Skin epidermis (tissue), 12 donors: ENCODE measurements around the gene MR1.

ENCODE experiments used
- H3K27ac ChIP-seq, 21 experiments: fragments of 200-600 bp; sonication (generic) in 11 of 21; one replicate each; pipeline ENCODE4 v1.5.0; 2020; ENCODE audit warnings: mild to moderate bottlenecking in 3 of 21, inconsistent platforms in 2 of 21, moderate library complexity in 2 of 21
- H3K4me3 ChIP-seq, 7 experiments: fragments of 200-600 bp; sonication (generic) in 2 of 7; one replicate each; pipeline ENCODE4 v1.5.0; 2020; ENCODE audit warnings: inconsistent platforms in 2 of 7, mild to moderate bottlenecking in 2 of 7, moderate library complexity in 1 of 7

The MR1 gene

DNA sequence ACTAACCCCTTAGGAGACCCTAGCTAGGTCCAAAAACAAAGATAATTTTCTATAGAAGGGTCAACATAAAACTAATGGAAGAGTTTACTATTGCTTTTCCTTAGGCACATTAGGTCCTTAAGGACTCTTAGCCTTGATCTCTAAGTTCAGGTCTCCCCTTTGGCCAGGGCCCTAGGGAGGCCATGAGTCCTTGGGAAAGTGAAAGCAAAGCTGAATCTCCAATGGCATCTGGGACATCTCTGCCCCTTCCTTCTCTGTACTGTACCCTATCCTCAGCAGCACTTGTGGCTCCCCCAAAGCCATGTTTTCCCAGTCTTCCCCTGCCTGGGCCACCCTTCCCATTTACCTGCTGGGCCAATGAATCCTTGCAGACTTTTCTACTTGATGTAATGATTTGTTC lies 69.1 kb downstream of the MR1 start:
- Histone ChIP-seq H3K27ac (peak overlapping the region in 1 of 21 experiments; percentile 83), H3K4me3 (no peak overlapping the region)

DNA sequence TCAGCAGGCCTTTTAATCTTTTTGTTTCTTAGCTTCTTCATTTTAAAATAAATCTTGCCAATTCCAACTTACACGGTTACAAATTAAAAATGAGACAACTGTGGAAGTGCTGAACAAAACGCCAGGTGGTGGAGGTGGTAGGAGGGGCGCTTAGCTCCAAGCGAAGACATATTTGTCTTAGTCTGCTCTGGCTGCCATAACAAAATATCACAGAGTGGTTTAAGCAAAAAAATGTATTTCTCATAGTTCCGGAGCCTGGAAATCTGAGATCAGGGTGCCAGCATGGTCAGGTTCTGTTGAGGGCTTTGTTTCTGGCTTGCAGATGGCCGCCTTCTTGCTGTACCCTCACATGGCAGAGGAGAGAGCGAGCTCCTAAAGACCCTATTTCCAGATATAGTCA lies 69.6 kb downstream of the MR1 start:
- H3K27ac ChIP-seq, result peak overlapping the region in 2 of 21 experiments; percentile 34 to 95
- H3K4me3 ChIP-seq, result no peak overlapping the region

DNA sequence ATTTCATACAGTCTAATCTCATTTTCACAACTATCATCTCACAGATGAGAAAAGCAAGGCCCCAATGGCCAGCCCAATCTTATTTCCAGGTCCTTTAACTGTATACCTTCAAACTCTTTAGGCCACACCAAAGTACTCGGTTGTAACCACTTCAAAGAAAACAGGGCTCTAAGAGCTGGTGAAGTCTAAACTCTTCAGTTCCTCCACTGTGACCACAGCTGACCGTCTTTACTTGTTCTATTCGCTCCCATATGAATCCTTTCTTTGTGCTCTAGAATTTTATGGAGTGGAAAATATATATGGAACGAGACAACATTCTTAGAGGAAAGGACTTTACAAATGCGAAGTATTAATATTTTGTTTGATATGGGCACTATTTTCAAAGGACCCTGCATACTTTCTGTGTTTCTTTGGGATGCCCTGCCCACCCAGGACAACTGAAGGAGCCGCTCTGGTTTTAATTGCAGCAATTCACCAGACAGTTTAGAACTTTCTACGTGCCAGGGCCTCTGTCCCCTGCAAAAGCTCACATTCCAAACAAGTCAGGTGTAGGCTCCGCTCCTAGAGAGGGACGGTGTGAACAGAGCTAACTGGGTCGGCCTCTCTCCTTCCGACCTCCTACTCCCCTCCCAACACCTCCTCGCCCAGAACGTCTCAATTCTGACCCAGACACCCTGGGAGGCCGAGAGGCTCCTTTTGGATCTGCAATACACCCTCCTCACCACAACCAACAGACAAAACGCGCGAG lies 70.4 kb downstream of the MR1 start:
- peak overlapping the region; percentile 68 to 97 (median 89) for H3K27ac ChIP-seq
- H3K4me3 ChIP-seq, result peak overlapping the region; percentile 50 to 73 (median 62)

GRCh38 chr1:181104790-181105133 lies 71.0 kb downstream of the MR1 start:
- peak overlapping the region; percentile 68 to 97 (median 89) for H3K27ac ChIP-seq
- H3K4me3 ChIP-seq, result peak overlapping the region; percentile 50 to 73 (median 62)

GRCh38 chr1:181105134-181106021 lies 71.6 kb downstream of the MR1 start:
- Histone ChIP-seq H3K4me3 (peak overlapping the region; percentile 50 to 73 (median 62)), H3K27ac (peak overlapping the region; percentile 68 to 97 (median 89))

- H3K27ac ChIP-seq, result peak overlapping the region in 17 of 21 experiments; percentile 33 to 92 (median 70)
- peak overlapping the region in 6 of 7 experiments; percentile 50 to 73 (median 64) for H3K4me3 ChIP-seq
Observed at GRCh38 chr1:181106022-181106312, 72.2 kb downstream of the MR1 start.

GRCh38 chr1:181106479-181106878 lies 72.7 kb downstream of the MR1 start:
- Histone ChIP-seq H3K4me3 (no peak overlapping the region), H3K27ac (peak overlapping the region in 5 of 21 experiments; percentile 2 to 79 (median 73))

GRCh38 chr1:181107711-181108110 lies 73.9 kb downstream of the MR1 start:
- Histone ChIP-seq H3K27ac (no peak overlapping the region), H3K4me3 (no peak overlapping the region)

- Histone ChIP-seq H3K27ac (no peak overlapping the region), H3K4me3 (no peak overlapping the region)
Observed at GRCh38 chr1:181108304-181108867, 74.6 kb downstream of the MR1 start.

DNA sequence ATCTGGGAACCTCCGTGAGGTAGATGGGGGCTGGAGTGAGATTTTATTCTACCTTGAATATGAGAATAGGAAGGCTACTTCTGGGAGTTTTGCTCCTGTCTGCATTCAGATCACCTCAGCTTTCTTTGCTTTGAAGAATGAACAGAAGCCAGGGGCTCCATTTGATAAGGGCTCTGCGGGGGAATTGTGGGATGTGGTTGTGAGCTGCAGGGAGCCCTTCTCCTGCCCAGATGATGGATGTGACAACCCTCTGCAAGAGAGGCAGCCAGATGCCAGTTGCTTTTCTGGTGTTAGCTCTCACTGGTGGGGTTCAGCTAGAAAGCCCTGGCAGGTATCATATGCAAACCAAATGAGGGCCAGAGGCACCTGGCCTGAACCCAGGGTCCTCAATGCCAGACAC lies 76.2 kb downstream of the MR1 start:
- Histone ChIP-seq H3K27ac (no peak overlapping the region), H3K4me3 (no peak overlapping the region)
